Activated T-helper 9 cell treated with anti-CD3 and anti-CD28 coated beads, Interleukin-2, amount 50 U/mL, for 16 hours (primary cell): ENCODE data around the gene GINS3.
"Not testable (repeated sequence)": the region's sequence is repeated elsewhere in the genome, so short reads cannot be mapped to it uniquely, and the experiment has no call there.

Experiments used
- DNase-seq: peaks from one replicate; pipeline ENCODE4 v3.0.0-alpha.2; 2020; ENCODE audit warnings: low read depth

Gene GINS3

DNA sequence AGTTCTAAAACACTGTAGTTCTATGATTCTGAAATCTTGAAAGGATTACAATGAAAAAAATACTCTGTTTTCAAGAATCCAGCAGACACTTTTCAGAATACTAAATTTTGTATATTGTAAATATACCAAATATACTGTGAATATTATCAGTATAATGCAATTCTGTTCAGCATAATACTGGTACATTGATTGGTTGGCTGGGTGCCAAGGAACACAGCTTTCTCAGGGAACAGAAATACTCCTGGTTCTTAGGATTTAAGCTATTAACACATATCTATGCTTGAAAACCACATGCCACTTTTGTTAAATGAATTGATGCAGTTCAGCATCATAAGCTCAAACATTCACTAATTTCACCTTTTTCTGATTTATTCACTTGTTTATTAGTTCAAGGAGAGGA, 2.5 kb upstream of the GINS3 start:
- no peak for DNase-seq

DNA sequence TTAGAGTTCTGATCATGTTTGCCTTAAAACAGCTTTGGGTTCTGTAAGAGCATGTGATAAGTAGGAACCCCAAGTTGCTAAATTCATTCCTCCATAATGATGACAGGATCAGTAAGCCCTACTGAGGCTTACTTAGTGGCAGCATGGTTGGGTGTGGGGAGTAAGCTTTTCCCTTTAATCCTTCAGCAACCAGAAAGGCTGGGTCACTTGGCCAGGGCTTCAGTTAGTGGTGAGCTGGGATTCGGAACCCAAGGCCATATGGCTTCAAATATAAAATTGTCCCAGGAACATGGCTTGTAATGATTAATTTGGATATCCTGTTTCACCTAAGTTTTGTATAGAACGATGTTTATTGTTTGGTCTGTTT, 850 bp downstream of the GINS3 start:
- DNase-seq: no peak

DNA sequence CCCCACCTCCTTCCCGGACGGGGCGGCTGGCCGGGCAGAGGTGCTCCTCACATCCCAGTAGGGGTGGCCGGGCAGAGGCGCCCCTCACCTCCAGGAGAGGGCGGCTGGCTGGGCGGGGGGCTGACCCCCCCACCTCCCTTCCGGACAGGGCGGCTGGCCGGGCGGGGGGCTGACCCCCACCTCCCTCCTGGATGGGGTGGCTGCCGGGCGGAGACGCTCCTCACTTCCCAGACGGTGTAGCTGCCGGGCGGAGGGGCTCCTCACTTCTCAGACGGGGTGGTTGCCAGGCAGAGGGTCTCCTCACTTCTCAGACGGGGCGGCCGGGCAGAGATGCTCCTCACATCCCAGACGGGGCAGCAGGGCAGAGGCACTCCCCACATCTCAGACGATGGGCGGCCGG, 4.6 kb downstream of the GINS3 start:
- not testable (repeated sequence) for DNase-seq

DNA sequence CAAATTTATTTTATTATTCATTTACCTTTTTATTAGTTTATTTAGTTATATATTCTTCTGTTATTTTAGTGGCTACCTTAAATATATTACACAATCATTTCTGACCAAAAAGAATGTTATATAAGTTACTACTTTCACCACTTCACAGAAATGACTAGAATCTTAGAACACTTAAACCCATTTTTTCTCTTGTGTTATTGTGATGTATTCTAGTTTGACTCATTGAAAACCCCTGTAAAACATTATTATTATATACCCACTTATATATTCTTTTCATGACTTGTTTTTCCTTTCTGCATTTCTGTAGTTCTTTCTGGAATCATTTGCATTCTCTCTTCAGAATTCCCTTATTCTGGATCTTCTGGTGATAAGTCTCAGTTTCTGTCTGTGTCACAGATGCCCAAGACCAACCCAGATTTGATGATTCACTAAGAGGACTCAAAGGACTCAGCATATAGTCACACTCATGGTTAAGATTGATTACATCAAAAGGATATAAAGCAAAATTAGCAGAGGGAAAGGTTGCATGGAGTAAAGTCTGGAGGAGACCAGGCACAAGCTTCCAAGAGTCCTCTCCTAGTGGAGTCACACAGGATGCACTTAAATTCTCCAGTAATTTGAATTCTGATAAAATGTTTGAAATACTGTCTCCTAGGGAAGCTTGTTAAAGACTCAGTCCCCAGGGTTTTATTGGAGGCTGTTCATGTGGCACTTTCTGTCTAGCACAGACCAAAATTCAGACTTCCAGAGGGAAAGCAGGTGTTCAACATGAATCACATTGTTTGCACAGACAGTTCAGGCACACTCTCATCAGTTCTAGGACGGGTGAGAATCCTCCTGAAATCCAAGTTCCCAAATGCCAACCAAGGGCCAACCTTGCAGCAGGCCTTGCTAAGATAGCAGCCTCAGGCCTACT, 7.7 kb downstream of the GINS3 start:
- DNase-seq: no peak

DNA sequence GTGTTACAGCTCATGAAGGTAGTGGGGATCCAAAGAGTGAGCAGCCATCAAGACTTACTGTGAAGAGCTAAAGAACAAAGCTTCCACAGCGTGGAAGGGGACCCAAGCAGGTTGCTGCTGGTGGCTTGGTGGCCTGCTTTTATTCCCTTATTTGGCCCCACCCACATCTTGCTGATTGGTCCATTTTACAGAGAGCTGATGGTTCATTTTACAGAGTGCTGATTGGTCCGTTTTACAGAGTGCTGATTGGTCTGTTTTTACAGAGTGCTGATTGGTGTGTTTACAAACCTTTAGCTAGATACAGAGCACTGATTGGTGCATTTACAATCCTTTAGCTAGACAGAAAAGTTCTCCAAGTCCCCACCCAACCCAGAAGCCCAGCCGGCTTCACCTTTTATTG, 9.0 kb downstream of the GINS3 start:
- DNase-seq: not testable (repeated sequence)

DNA sequence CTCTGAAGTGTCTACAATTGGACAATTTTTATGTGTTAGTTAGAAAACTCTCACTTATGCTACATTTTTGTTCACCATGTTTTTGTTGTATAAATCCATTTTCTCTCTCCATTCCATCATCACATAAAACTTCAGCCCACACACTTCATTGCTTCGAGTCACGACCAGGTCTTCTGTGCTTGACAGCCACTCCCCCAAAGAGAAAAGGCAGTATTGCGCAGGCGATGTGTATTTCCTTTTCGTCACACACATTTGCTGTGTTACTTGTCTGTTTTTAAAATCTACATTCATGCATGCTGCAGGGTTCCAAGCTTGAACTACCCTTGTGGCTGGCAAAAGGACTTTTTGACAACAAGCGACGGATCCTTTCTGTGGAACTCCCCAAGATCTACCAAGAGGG, 10.5 kb downstream of the GINS3 start:
- DNase-seq: no peak

DNA sequence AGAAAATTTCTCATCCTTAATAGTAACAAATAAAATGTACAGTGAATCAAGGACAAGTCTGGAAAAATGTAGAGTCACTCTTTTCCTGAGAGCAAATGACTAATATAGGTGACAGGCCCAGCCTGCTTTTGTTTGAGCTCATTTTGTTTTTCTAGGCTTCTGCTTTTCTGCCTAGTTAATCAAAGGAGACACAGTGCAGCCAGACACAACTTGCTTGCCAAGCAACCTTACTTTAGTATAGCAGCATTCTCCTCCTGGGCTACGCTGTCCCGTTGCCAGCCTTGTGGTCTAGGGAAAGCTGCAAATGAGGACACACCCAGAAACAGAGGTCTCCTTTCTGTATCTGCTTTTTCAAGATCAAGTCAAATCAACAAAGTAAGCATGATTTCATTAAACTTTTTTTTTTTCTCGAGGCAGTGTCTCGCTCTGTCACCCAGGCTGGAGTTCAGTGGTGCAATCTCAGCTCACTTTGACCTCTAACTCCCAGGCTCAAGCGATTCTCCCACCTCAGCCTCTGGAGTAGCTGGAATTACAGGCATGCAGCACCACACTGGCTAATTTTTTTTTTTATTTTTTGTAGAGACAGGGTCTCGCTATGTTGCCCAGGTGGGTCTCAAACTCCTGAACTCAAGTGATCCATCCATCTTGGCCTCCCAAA, 17.2 kb downstream of the GINS3 start:
- DNase-seq: no peak

DNA sequence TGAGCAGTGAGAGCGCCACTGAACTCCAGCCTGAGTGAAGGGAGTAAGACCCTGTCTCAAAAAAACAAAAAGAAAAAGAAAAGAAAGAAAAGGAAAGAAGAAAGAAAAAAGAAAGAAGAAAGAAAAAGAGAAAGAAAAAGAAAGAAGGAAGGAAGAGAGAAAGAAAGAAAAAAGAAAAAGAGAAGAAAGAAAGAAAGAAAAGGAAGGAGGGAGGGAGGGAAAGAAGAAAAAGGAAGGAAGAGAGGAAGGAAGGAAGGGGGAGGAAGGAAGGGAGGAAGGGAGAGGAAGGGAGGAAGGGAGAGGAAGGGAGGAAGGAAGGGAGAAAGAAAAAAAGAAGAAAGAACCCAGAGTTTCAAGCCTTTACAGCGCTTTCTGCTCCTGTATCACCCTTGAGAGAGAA, 19.1 kb downstream of the GINS3 start:
- no peak for DNase-seq

DNA sequence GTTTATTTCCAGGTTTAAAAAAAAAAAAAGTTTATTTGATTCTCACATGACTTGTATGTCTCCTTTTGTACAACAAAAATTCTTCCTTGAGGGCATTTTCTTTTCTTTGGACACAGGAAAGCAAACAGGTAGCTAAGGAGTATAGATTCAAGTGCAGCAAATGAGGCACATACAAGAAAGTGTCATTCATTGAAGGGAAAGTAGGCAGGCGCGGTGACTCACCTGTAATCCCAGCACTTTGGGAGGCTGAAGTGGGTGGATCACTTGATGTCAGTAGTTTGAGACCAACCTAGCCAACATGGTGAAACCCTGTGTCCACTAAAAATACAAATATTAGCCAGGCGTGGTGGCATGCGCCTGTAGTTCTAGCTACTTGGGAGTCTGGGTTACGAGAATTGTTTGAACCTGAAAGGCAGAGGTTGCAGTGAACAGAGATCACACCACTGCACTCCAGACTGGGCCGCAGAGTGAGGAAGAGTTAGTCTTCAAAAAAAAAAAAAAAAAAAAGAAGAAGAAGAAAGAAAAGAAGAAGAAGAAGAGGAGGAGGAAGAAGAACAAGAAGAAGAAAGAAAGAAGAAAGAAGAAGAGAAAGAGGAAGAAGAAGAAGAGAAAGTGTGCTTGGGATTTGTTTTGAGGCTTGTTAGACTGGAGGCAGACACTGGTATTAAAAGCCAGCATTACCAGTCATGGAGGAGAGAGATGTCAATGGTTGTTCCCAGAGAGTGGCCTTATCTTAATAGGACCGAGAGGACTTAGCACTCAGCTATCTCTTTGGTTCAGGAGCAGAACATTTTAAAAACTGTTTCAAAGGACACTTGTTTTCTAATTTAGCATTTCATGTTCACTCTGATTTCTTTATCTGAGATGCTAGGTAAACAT, 19.7 kb downstream of the GINS3 start:
- DNase-seq: no peak

DNA sequence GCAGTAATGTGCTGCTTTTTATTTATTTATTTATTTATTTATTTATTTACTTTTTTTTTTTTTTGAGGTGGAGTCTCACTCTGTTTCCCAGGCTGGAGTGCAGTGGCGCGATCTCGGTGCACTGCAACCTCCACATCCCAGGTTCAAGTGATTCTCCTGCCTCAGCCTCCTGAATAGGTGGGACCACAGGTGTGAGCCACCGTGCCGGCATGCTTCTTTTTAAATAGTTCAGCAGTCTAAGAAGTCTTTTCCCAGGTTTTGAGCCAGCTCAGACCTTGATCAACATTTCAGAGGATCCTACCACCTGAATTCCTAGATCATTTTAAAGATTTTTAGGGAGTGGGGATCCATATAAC, 20.3 kb downstream of the GINS3 start:
- not testable (repeated sequence) for DNase-seq

DNA sequence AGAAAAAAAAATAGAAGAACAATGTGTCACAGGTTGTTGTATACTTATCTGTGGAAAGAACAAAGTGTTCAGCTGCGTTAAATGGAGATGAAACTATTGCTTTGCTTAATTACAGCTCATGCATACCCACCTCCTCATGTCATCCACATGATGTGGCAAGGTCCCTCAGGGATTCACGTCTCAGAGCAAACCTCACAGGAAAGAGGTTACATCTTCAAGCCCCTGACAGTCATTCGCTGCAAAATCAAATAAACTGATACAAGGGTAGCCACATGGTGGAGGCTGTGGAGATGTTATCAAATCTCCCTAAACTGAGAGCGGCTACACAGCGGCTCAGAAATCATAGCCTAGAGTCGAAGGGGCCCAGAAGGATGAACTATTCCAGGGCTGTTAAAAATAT, 21.1 kb downstream of the GINS3 start:
- DNase-seq: no peak

DNA sequence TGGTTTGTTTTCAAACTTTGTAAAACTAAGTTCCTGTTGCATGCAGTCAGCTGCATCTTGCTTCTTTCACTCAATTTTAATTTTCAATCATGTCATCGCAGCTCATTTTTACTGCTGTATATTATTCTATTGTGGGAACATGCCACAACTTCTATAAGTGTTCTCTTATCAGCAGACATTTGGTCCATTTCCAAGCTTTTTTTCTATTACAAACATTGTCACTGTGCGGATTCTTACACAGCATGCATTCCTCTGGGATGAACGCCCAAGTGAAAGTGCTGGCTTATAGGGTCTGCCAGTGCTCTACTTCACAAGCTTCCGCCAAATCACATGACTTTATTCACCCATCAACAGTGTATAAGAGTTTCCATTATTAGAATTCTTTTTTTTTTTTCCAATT, 22.7 kb downstream of the GINS3 start:
- no peak for DNase-seq

DNA sequence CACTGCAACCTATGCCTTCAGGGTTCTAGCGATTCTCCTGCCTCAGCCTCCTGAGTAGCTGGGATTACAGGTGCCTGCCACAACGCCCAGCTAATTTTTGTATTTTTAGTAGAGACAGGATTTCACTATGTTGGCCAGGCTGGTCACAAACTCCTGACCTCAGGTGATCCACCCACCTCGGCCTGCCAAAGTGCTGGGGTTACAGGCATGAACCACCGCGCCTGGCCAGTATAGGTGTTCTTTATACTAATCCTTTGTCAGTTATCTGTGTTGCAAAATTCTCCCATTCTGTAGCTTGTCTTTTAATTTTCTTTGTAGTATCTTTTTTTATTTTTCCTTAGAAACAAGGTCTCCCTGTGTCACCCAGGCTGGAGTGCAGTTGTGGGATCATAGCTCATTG, 23.7 kb downstream of the GINS3 start:
- DNase-seq: not testable (repeated sequence)

DNA sequence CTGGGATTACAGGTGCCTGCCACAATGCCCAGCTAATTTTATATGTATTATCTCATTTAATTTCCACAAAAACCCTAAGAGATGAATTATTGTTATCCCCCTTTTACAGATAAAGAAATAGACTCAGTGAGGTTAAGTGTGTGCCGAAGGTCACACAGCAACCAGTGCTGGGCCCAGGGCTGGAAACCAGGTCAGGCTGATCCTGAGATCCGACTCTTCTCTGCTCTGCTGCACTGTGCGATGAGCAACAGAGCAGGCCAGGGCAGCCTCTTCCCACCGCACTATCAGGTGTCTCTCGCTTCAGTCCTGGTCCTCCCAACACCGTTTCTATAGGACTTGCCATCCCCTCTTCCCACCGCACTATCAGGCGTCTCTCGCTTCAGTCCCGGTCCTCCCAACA, 24.8 kb downstream of the GINS3 start:
- no peak for DNase-seq

DNA sequence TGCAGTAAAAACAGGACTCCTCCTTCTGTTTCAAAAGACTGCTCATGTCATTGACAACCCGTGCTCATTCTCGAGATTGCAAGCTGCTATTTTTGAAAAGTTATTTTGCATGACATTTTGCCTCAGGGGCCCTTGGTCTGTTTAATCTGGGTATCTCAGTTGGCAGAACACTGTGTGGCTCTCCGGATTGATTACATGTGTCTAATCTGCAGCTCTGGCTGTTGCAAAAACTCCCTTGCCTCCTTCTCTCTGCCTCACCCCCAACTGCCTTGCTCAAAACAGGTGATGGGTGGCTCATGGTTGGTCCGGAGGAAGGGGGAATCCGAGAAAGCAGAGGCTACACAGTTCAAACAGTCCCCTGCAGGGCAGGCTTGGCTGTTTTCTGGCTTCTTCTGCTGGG, 25.3 kb downstream of the GINS3 start:
- no peak for DNase-seq

DNA sequence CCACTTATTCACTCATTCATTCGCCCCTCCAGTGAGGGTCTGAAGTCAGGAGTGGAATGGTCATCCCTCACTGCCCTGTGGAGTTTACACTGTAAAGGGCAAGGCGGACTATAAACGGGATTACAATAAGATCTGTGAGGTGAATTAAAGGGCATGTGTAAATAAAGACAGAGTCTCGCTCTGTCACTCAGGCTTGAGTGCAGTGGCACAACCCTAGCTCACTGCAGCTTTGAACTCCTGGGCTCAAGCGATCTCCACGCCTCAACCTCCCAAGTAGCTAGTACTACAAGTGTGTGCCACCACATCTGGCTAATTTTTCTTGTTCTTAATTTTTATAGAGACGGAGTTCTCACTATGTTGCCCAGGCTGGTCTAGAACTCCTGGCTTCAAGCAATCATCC, 25.8 kb downstream of the GINS3 start:
- no peak for DNase-seq

DNA sequence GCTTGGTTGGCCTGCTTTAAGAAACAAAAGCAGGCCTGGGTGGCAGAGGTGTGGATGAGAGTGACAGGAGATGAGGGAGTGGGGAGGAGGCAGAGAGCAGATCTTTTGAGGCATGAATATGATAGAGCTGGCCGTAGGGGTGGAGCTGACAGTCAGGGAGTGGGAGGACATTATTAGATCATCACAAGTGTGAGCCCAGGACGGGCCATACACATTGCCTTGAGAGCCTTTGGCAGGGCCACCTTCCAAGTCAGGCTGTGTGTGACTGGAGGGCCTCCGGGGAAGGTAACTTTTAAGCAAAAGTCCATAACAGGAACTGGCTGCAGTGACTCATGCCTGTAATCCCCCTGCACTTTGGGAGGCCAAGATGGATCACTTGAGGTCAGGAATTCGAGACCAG, 26.3 kb downstream of the GINS3 start:
- DNase-seq: no peak

DNA sequence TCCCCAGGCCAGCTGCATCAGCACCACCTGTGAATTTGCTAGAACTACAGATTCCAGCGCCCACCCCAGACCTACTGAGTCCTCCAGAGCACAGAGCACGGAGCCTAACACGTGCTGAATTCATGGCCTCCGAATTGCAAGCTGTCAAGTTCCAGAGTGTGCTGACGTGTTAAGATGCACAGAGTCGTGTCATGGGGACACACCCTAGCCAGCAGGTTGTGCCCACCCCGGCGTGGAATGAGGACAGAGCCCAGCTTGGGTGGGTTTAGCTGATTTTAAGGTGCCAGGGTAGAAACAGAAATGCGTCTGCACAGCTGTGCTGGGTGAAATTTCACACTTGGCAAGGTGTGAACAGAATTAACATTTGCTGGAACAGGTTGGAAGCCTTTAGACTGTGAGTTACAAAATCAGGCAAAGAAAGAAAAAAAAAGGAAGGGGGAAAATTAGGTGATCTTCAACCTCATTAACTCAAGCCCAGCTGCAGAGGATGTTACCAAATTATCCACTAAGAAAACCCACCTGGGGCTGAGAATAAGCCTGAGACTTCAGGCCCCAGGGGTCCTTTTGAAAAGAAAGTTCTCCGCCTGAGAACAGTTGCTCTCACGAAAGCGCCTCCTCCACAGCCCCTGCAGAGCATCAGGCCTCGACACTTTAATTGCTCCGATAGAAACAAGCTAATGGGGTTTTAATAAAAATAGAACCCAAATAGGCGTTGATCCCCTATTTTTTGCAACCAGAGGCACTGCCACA, 27.1 kb downstream of the GINS3 start:
- no peak for DNase-seq

DNA sequence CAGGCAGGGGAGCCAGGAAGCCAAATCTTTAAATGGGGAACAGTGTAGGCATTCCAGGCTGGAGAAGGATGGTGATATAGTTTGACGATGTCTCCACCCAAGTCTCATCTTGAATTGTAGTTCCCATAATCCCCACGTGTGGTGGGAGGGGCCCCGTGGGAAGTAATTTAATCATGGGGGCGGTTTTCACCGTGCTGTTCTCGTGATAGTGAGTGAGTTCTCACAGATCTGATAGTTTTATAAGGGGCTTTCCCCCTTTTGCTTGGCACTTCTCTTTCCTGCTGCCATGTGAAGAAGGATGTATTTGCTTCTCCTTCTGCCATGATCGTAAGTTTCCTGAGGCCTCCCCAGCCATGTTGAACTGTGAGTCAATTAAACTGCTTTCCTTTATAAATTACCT, 28.8 kb downstream of the GINS3 start:
- no peak for DNase-seq

DNA sequence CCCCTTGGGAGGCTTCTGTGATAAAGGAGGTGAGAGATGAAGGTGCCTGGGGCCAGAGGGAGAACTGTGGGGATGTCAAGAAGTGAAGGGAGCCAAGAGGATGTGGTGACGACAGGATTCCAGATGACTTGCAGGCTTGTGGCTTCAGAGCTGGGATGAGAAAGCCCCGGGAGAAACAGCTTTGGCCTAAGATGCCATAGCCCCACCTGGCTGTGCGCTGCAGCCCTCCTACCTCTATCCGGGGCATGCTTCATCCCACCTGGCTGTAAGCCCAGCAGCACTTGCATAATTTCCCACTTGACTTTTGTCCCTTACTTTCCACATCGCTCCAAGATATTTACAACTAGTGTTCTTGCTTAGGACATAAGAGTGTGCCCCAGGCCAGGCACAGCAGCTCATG, 29.3 kb downstream of the GINS3 start:
- DNase-seq: no peak

DNA sequence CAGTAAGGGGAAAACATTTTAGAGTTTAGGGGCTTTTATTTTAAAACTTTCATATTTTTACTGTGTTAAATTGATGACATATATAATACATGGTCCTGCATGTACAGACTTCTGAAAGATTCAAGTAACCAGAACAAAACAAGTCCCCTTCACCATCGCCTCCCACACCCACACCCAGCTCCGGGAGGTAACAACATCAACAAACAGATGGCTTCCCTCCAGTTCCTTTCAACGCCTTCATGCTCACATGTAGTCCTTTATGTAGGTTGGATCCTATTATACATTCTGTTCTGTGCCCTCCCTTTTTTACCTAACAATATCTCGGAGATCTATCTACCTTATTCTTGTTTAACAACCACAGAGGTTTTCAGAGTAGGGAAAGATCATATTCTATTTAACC, 30.5 kb downstream of the GINS3 start:
- no peak for DNase-seq

DNA sequence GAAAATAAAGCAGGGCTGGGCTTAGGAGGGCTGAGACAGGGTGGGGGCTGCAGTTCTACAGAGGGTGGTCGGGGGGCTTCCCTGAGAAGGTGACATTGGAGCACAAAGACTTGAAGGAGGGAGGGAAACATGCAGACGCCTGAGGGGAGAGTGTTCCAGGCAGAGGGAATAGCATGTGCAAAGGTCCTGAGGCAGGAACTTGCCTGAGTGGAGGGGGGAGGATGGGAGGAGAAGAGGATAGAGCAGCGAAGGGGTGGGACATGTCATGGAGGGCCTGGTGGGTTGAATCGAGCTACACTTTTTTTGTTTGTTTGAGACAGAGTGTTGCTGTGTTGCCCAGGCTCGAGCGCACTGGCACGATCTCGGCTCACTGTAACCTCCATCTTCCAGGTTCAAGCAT, 33.0 kb downstream of the GINS3 start:
- no peak for DNase-seq
